ENCODE results near the gene ASIC3. TPM values are rescaled to one million over a fixed set of nuclear protein-coding genes. Genes with fewer than 3 reads are reported as not detected.
A peak's percentile ranks its signal among the peaks of the same experiment; 100 is the strongest.

ASIC3 gene
- total and polyA plus RNA-seq, 7 experiments from 2014 or later: 6.7 to 17.7 (median 13.7) TPM; not detected in 2

DNA sequence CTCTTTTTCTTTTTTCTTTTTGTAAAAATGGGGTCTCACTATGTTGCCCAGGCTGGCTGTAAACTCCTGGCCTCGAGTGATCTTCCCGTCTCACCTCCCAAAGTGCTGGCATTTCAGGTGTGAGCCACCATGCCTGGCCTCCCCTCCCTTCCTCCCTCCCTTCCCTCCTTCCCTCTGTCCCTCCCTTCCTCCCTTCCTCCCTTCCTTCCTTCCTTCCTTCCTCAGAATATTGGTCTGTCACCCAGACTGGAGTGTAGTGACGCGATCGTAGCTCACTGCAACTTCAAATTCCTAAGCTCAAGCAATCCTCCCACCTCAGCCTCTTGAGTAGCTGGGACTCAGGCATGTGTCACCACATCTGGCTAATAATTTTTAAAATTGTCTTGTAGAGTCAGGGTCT is 46.3 kb downstream of the ASIC3 start:
- no peaks in the 10 kb centered on the region for H3K27me3 ChIP-seq (ENCODE audit: control insufficient read depth in 2 of 2, insufficient read depth in 2 of 2, low read length in 2 of 2)
- H3K36me3 ChIP-seq (ENCODE audit: control insufficient read depth in 2 of 3, insufficient read depth in 3 of 3, low read length in 3 of 3): no peaks in the 10 kb centered on the region
- ChIA-PET POLR2A (interaction anchor here (1.3 kb wide), 1 partner anchor 12 kb away, joined by 4 read pairs; the partner anchor contains the start of gene TMUB1), CTCF (no interaction called here)
- DNase-seq (no peak), ATAC-seq (no peak)
- Mint-ChIP-seq H3K36me3 (no peaks in the 10 kb centered on the region), H3K4me3 (no peak overlapping the region), H3K4me1 (peaks cover 0 to 10% (median 8%) of the 10 kb centered on the region in 7 donors), H3K9me3 (peaks cover 0 to 1% (median 0%) of the 10 kb centered on the region in 11 donors), H3K27me3 (no peaks in the 10 kb centered on the region), H3K27ac (peak overlapping the region in 1 of 9 donors; percentile 3)
- no peaks in the 10 kb centered on the region for H3K9me3 ChIP-seq (ENCODE audit: control insufficient read depth in 2 of 3, low read length in 3 of 3)
- intact Hi-C loops (cut with micrococcal nuclease): loop anchor here in 1 of 2 donors (5.0 kb wide), 1 partner anchor 37 kb away; the partner anchor contains the start of genes CDK5 and SLC4A2
- H3K27ac ChIP-seq (ENCODE audit: low read depth, low read length): no peak overlapping the region
- no peaks in the 10 kb centered on the region for H3K4me1 ChIP-seq (ENCODE audit: control insufficient read depth in 2 of 2, insufficient read depth in 2 of 2, low read length in 2 of 2)
- H3K4me3 ChIP-seq (ENCODE audit: low read length): no peak overlapping the region

- ChIA-PET POLR2A (interaction anchor here (1.3 kb wide), 1 partner anchor 12 kb away, joined by 4 read pairs; the partner anchor contains the start of gene TMUB1), CTCF (no interaction called here)
- Histone ChIP-seq H3K36me3 (ENCODE audit: control insufficient read depth in 2 of 3, insufficient read depth in 3 of 3, low read length in 3 of 3) (no peaks in the 10 kb centered on the region), H3K9me3 (ENCODE audit: control insufficient read depth in 2 of 3, low read length in 3 of 3) (no peaks in the 10 kb centered on the region), H3K27me3 (ENCODE audit: control insufficient read depth in 2 of 2, insufficient read depth in 2 of 2, low read length in 2 of 2) (no peaks in the 10 kb centered on the region), H3K4me3 (ENCODE audit: low read length) (no peak overlapping the region), H3K27ac (ENCODE audit: low read depth, low read length) (no peak overlapping the region), H3K4me1 (ENCODE audit: control insufficient read depth in 2 of 2, insufficient read depth in 2 of 2, low read length in 2 of 2) (no peaks in the 10 kb centered on the region)
- H3K4me3 Mint-ChIP-seq: no peak overlapping the region
- ATAC-seq: no peak
- peaks cover 0 to 1% (median 0%) of the 10 kb centered on the region in 11 donors for H3K9me3 Mint-ChIP-seq
- H3K36me3 Mint-ChIP-seq: no peaks in the 10 kb centered on the region
- peaks cover 0 to 8% (median 5%) of the 10 kb centered on the region in 7 donors for H3K4me1 Mint-ChIP-seq
- H3K27ac Mint-ChIP-seq: peak overlapping the region in 1 of 9 donors; percentile 3
- no peak for DNase-seq
- intact Hi-C loops (cut with micrococcal nuclease): no loop called here
- no peaks in the 10 kb centered on the region for H3K27me3 Mint-ChIP-seq
Observed at GRCh38 chr7:151095123-151095797, 46.9 kb downstream of the ASIC3 start.

DNA sequence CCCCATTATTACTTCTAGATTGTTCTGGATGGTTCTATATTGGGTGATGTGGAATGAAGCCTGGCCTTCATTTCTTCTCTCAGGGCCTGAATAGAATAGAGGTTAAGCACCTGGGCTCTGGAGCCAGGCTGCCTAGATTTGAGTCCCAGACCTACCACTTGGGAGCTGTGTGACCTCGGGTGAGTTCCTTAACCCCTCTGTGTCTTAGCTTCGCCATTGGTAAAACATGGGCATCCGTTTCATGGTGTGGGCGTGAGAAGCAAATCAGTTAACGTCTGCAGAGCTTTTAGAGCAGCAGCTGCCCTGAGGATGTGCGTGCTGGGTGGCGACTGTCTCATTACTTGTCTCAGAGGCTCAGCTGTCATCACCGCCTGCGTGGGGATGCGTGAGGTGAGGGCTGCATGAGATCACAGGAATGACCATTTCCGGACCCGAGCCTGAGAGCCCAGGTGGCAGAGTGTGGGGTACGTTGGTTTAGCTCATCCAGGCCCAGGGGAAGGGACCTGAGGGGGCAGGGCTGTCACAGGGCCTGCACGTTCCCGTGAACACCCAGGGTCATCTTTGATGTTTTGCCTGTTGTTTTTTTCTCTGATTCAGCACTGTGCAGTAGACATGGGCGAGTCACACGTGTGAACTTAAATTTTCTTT is 47.6 kb downstream of the ASIC3 start:
- Mint-ChIP-seq H3K4me3 (no peak overlapping the region), H3K36me3 (no peaks in the 10 kb centered on the region), H3K27ac (no peak overlapping the region), H3K9me3 (peaks cover 0 to 1% (median 0%) of the 10 kb centered on the region in 11 donors), H3K4me1 (peaks cover 0 to 8% (median 5%) of the 10 kb centered on the region in 7 donors), H3K27me3 (no peaks in the 10 kb centered on the region)
- H3K4me3 ChIP-seq (ENCODE audit: low read length): no peak overlapping the region
- no peak overlapping the region for H3K27ac ChIP-seq (ENCODE audit: low read depth, low read length)
- ChIA-PET CTCF (interaction anchor here (0.9 kb wide), 1 partner anchor 33 kb away, joined by 3 read pairs; no protein-coding TSS in a partner anchor), POLR2A (no interaction called here)
- no peaks in the 10 kb centered on the region for H3K9me3 ChIP-seq (ENCODE audit: control insufficient read depth in 2 of 3, low read length in 3 of 3)
- ATAC-seq: peak; percentile 26
- intact Hi-C loops (cut with micrococcal nuclease): no loop called here
- H3K36me3 ChIP-seq (ENCODE audit: control insufficient read depth in 2 of 3, insufficient read depth in 3 of 3, low read length in 3 of 3): no peaks in the 10 kb centered on the region
- H3K4me1 ChIP-seq (ENCODE audit: control insufficient read depth in 2 of 2, insufficient read depth in 2 of 2, low read length in 2 of 2): no peaks in the 10 kb centered on the region
- no peaks in the 10 kb centered on the region for H3K27me3 ChIP-seq (ENCODE audit: control insufficient read depth in 2 of 2, insufficient read depth in 2 of 2, low read length in 2 of 2)
- DNase-seq: no peak

DNA sequence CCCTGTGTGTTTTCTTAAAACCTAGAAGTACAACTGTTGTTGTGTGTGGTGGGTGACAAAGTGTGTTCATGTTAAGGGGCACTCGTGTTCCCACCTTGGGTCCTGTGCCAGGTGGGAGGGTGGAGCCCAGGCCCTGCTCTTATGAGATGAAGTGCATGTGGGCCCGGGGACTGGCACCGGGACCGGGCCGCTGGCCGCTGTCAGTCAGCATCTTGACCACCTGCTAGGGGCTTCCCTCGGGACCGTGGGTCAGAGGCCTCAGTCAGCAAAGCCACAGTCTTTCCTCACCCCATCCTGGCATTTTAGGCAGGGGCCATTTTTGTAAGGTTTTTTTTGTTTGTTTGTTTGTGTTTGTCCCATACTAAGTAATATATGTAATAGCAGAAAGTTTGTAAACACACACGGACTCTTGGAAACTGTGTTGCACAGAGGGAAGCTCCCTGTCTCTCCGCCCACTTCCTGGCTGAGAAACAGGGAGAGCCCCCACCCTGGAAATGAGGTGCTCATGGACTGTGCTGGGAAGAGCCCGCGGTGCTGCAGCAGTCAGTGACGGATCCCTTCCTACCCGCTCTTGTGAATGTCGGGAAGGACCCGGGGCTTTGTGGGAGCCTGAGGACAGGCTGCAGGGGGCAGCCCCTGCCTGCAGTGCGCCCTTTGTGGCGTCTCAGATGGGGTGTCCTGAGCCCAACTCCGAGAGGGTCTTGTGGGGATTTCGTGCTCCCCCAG is 51.3 kb downstream of the ASIC3 start:
- no peak overlapping the region for H3K4me3 ChIP-seq (ENCODE audit: low read length)
- DNase-seq: no peak
- no peaks in the 10 kb centered on the region for H3K9me3 ChIP-seq (ENCODE audit: control insufficient read depth in 2 of 3, low read length in 3 of 3)
- POLR2A ChIA-PET: no interaction called here
- ATAC-seq: no peak
- intact Hi-C loops (cut with micrococcal nuclease): no loop called here
- no peak overlapping the region for H3K27ac ChIP-seq (ENCODE audit: low read depth, low read length)
- CTCF ChIA-PET: no interaction called here
- Mint-ChIP-seq H3K4me3 (no peak overlapping the region), H3K27ac (no peak overlapping the region), H3K27me3 (no peaks in the 10 kb centered on the region), H3K4me1 (peaks cover 0 to 8% (median 3%) of the 10 kb centered on the region in 7 donors), H3K36me3 (peaks cover 0 to 3% (median 0%) of the 10 kb centered on the region in 5 donors), H3K9me3 (no peaks in the 10 kb centered on the region)
- no peaks in the 10 kb centered on the region for H3K36me3 ChIP-seq (ENCODE audit: control insufficient read depth in 2 of 3, insufficient read depth in 3 of 3, low read length in 3 of 3)
- H3K27me3 ChIP-seq (ENCODE audit: control insufficient read depth in 2 of 2, insufficient read depth in 2 of 2, low read length in 2 of 2): no peaks in the 10 kb centered on the region
- no peaks in the 10 kb centered on the region for H3K4me1 ChIP-seq (ENCODE audit: control insufficient read depth in 2 of 2, insufficient read depth in 2 of 2, low read length in 2 of 2)

GRCh38 chr7:151100921-151101320 is 52.6 kb downstream of the ASIC3 start:
- peaks cover 0 to 5% (median 0%) of the 10 kb centered on the region in 5 donors for H3K36me3 Mint-ChIP-seq
- ChIA-PET POLR2A (no interaction called here), CTCF (interaction anchor here (3.2 kb wide), 1 partner anchor 10 kb away, joined by 8 read pairs; no protein-coding TSS in a partner anchor)
- no peaks in the 10 kb centered on the region for H3K27me3 Mint-ChIP-seq
- no peaks in the 10 kb centered on the region for H3K9me3 Mint-ChIP-seq
- no peak overlapping the region for H3K27ac Mint-ChIP-seq
- Histone ChIP-seq H3K36me3 (ENCODE audit: control insufficient read depth in 2 of 3, insufficient read depth in 3 of 3, low read length in 3 of 3) (no peaks in the 10 kb centered on the region), H3K27ac (ENCODE audit: low read depth, low read length) (no peak overlapping the region), H3K4me3 (ENCODE audit: low read length) (no peak overlapping the region), H3K27me3 (ENCODE audit: control insufficient read depth in 2 of 2, insufficient read depth in 2 of 2, low read length in 2 of 2) (no peaks in the 10 kb centered on the region), H3K4me1 (ENCODE audit: control insufficient read depth in 2 of 2, insufficient read depth in 2 of 2, low read length in 2 of 2) (no peaks in the 10 kb centered on the region), H3K9me3 (ENCODE audit: control insufficient read depth in 2 of 3, low read length in 3 of 3) (no peaks in the 10 kb centered on the region)
- no peak overlapping the region for H3K4me3 Mint-ChIP-seq
- intact Hi-C loops (cut with micrococcal nuclease): no loop called here
- no peak for DNase-seq
- H3K4me1 Mint-ChIP-seq: peaks cover 0 to 8% (median 3%) of the 10 kb centered on the region in 7 donors
- ATAC-seq: no peak

GRCh38 chr7:151101621-151102396 is 53.5 kb downstream of the ASIC3 start:
- Histone ChIP-seq H3K9me3 (ENCODE audit: control insufficient read depth in 2 of 3, low read length in 3 of 3) (no peaks in the 10 kb centered on the region), H3K4me3 (ENCODE audit: low read length) (no peak overlapping the region), H3K36me3 (ENCODE audit: control insufficient read depth in 2 of 3, insufficient read depth in 3 of 3, low read length in 3 of 3) (no peaks in the 10 kb centered on the region), H3K27ac (ENCODE audit: low read depth, low read length) (no peak overlapping the region), H3K4me1 (ENCODE audit: control insufficient read depth in 2 of 2, insufficient read depth in 2 of 2, low read length in 2 of 2) (no peaks in the 10 kb centered on the region), H3K27me3 (ENCODE audit: control insufficient read depth in 2 of 2, insufficient read depth in 2 of 2, low read length in 2 of 2) (no peaks in the 10 kb centered on the region)
- ChIA-PET POLR2A (no interaction called here), CTCF (interaction anchor here (3.2 kb wide), 1 partner anchor 9 kb away, joined by 8 read pairs; no protein-coding TSS in a partner anchor)
- peaks cover 0 to 8% (median 3%) of the 10 kb centered on the region in 7 donors for H3K4me1 Mint-ChIP-seq
- ATAC-seq (no peak), DNase-seq (no peak)
- H3K4me3 Mint-ChIP-seq: no peak overlapping the region
- H3K27me3 Mint-ChIP-seq: no peaks in the 10 kb centered on the region
- intact Hi-C loops (cut with micrococcal nuclease): no loop called here
- H3K27ac Mint-ChIP-seq: no peak overlapping the region
- peaks cover 0 to 5% (median 0%) of the 10 kb centered on the region in 5 donors for H3K36me3 Mint-ChIP-seq
- no peaks in the 10 kb centered on the region for H3K9me3 Mint-ChIP-seq
